HCT116 (cell line): ENCODE results near the gene OR2T10. TPM values are rescaled to one million over a fixed set of nuclear protein-coding genes. Genes with fewer than 3 reads are reported as not detected.

ENCODE experiments used
- ATAC-seq: fragments of 200-7000 bp; cut with Tn5 transposase; 2 replicates; pipeline ENCODE4 v1.9.1; 2020; ENCODE audit warnings: mild to moderate bottlenecking, moderate library complexity
- BruUV-seq: library from RNA; stranded (reverse); fragments of 400-500 nt; replicated peaks from 2 replicates; lab custom pipeline; 2021; lab: Mats Ljungman, UMichigan
- CTCF ChIA-PET: fragments of 300-600 bp; sonication (Branson Sonifier 250); formaldehyde crosslinking; loops from one replicate; lab custom pipeline; 2021; ENCODE audit warnings: antibody characterized with exemption; lab: Charles Lee
- POLR2A ChIA-PET: fragments of 300-600, 350-600 bp; sonication (Branson Sonifier 250); formaldehyde crosslinking; loops from one replicate; lab custom pipeline; 2021; ENCODE audit warnings: antibody characterized with exemption; lab: Charles Lee
- RAD21 ChIA-PET, 2 experiments: fragments of 300-600 bp; sonication (Branson Sonifier 250); formaldehyde crosslinking; loops; one replicate each; lab custom pipeline; 2023; ENCODE audit warnings: low total read pairs in 2 of 2; ENCODE audit not compliant: uncharacterized antibody in 2 of 2, unreplicated experiment in 2 of 2, low non-redundant PET in 1 of 2; lab: Charles Lee
- DNase-seq: peaks from one replicate; pipeline ENCODE4 v3.0.0-alpha.2; 2010; ENCODE audit warnings: low read depth, low spot score
- H2AFZ ChIP-seq: fragments of 200-600 bp; shearing (Covaris generic), sonication (generic); 2 replicates; pipeline ENCODE4 v1.6.1; 2017; ENCODE audit warnings: low read depth, mixed run types, mixed read lengths, antibody characterized with exemption, low read length; ENCODE audit not compliant: poor library complexity, severe bottlenecking
- H3K27ac ChIP-seq: 2 replicates; pipeline ENCODE4 v1.5.1; 2012; ENCODE audit warnings: low read depth, low read length
- H3K27me3 ChIP-seq: fragments of 200-600 bp; sonication (generic); 2 replicates; pipeline ENCODE4 v1.6.1; 2016; ENCODE audit warnings: mixed run types, low read length, mixed read lengths; ENCODE audit not compliant: insufficient read depth
- H3K36me3 ChIP-seq, 2 experiments: fragments of 200-500 bp in 1 of 2; fragments of 200-600 bp in 1 of 2; sonication (Bioruptor generic) in 1 of 2; sonication (generic) in 1 of 2; 2 replicates each; pipeline versions ENCODE4 v1.5.1 to v1.6.1; 2014 to 2016; ENCODE audit warnings: low read length in 2 of 2, inconsistent platforms in 1 of 2, mixed read lengths in 1 of 2, mixed run types in 1 of 2; ENCODE audit not compliant: insufficient read depth in 2 of 2, control insufficient read depth in 1 of 2
- H3K4me1 ChIP-seq, 2 experiments: fragments of 200-600 bp in 1 of 2; sonication (generic) in 1 of 2; 2 replicates each; pipeline versions ENCODE4 v1.5.1 to v1.6.1; 2012 to 2017; ENCODE audit warnings: low read length in 2 of 2, inconsistent platforms in 1 of 2, mild to moderate bottlenecking in 1 of 2, mixed read lengths in 1 of 2, mixed run types in 1 of 2, moderate library complexity in 1 of 2; ENCODE audit not compliant: insufficient read depth in 2 of 2, control insufficient read depth in 1 of 2
- H3K4me2 ChIP-seq: fragments of 200-600 bp; sonication (generic); 2 replicates; pipeline ENCODE4 v1.6.1; 2017; ENCODE audit warnings: mixed run types, low read length, mixed read lengths
- H3K4me3 ChIP-seq, 2 experiments: fragments of 200-600 bp in 1 of 2; sonication (generic) in 1 of 2; replicated peaks in 1 of 2; 2 replicates each; pipeline ENCODE4 v1.5.1; 2011 to 2016; ENCODE audit warnings: low read length in 2 of 2, control low read depth in 1 of 2, low read depth in 1 of 2, mild to moderate bottlenecking in 1 of 2, mixed read lengths in 1 of 2, mixed run types in 1 of 2
- H3K79me2 ChIP-seq: fragments of 200-600 bp; sonication (generic); 2 replicates; pipeline ENCODE4 v1.6.1; 2017; ENCODE audit warnings: mild to moderate bottlenecking, mixed run types, low read length, moderate library complexity, mixed read lengths; ENCODE audit not compliant: insufficient read depth
- H3K9ac ChIP-seq: fragments of 200-600 bp; sonication (generic); 2 replicates; pipeline ENCODE4 v1.6.1; 2016; ENCODE audit warnings: low read length, mixed read lengths
- H3K9me2 ChIP-seq: fragments of 200-600 bp; sonication (generic), shearing (Covaris generic); 2 replicates; pipeline ENCODE4 v1.6.1; 2017; ENCODE audit warnings: mixed run types, mild to moderate bottlenecking, moderate library complexity; ENCODE audit not compliant: insufficient read depth
- H3K9me3 ChIP-seq, 2 experiments: fragments of 200-500 bp in 1 of 2; fragments of 200-600 bp in 1 of 2; sonication (Bioruptor generic) in 1 of 2; sonication (generic) in 1 of 2; 2 replicates each; pipeline ENCODE4 v1.6.1; 2014 to 2017; ENCODE audit warnings: low read length in 2 of 2, mixed read lengths in 2 of 2, inconsistent platforms in 1 of 2, low read depth in 1 of 2, mild to moderate bottlenecking in 1 of 2, mixed run types in 1 of 2, moderate library complexity in 1 of 2; ENCODE audit not compliant: control insufficient read depth in 1 of 2, insufficient read depth in 1 of 2
- H4K20me1 ChIP-seq: fragments of 200-600 bp; sonication (generic), shearing (Covaris generic); 2 replicates; pipeline ENCODE4 v1.6.1; 2017; ENCODE audit warnings: mixed run types, mild to moderate bottlenecking, moderate library complexity; ENCODE audit not compliant: insufficient read depth
- CEBPB ChIP-seq: IDR thresholded peaks from 2 replicates; pipeline ENCODE4 v1.6.1; 2012; ENCODE audit warnings: low read depth
- ELF1 ChIP-seq: IDR thresholded peaks from 2 replicates; pipeline ENCODE4 v1.6.1; 2012; ENCODE audit warnings: low read depth, borderline replicate concordance
- EZH2 ChIP-seq: fragments of 200-600 bp; sonication (generic); IDR thresholded peaks from 2 replicates; pipeline ENCODE4 v1.6.1; 2017; ENCODE audit warnings: antibody characterized with exemption, mixed run types
- EZH2phosphoT487 ChIP-seq: fragments of 200-600 bp; IDR thresholded peaks from 2 replicates; pipeline ENCODE4 v1.6.1; 2018; ENCODE audit warnings: antibody characterized with exemption, borderline replicate concordance
- FOSL1 ChIP-seq: IDR thresholded peaks from 2 replicates; pipeline ENCODE4 v1.6.1; 2012; ENCODE audit warnings: low read depth
- JUND ChIP-seq: IDR thresholded peaks from 2 replicates; pipeline ENCODE4 v1.6.1; 2012
- POLR2A ChIP-seq: IDR thresholded peaks from 2 replicates; pipeline ENCODE4 v1.7.0; 2011; ENCODE audit warnings: borderline replicate concordance; ENCODE audit not compliant: insufficient read depth, insufficient read length; ENCODE audit errors: extremely low read depth
- POLR2AphosphoS5 ChIP-seq: IDR thresholded peaks from 2 replicates; pipeline ENCODE4 v1.6.1; 2011; ENCODE audit warnings: mild to moderate bottlenecking, low read depth, low read length, moderate library complexity
- RAD21 ChIP-seq: IDR thresholded peaks from 2 replicates; pipeline ENCODE4 v1.6.1; 2012; ENCODE audit warnings: low read depth, mild to moderate bottlenecking
- SP1 ChIP-seq: IDR thresholded peaks from 2 replicates; pipeline ENCODE4 v1.6.1; 2012; ENCODE audit warnings: low read depth
- SRF ChIP-seq: IDR thresholded peaks from 2 replicates; pipeline ENCODE4 v1.6.1; 2012; ENCODE audit warnings: low read depth
- TCF7L2 ChIP-seq: IDR thresholded peaks from 2 replicates; pipeline ENCODE4 v1.7.0; 2011; ENCODE audit warnings: borderline replicate concordance, inconsistent platforms; ENCODE audit not compliant: insufficient read depth, insufficient read length; ENCODE audit errors: extremely low read depth
- YY1 ChIP-seq: IDR thresholded peaks from 2 replicates; pipeline ENCODE4 v1.6.1; 2011; ENCODE audit warnings: low read length, low read depth, moderate library complexity, mild to moderate bottlenecking; ENCODE audit not compliant: insufficient replicate concordance; ENCODE audit errors: extremely low read depth
- ZFX ChIP-seq: fragments of 450-650 bp; IDR thresholded peaks from 2 replicates; pipeline ENCODE4 v1.6.1; 2017
- ZNF274 ChIP-seq: fragments of 200-500 bp; sonication (Bioruptor generic); IDR thresholded peaks from 2 replicates; pipeline ENCODE4 v1.6.1; 2014; ENCODE audit warnings: mild to moderate bottlenecking, low read depth, low read length, inconsistent platforms
- intact Hi-C: fragments of 100-400 bp; cut with micrococcal nuclease; formaldehyde crosslinking; loops from 2 replicates; pipeline ENCODE4 v1.10.0; 2022
- total RNA-seq: library from RNA; stranded (reverse); gene quantifications from one replicate; pipeline ENCODE4 v1.2.1, GENCODE V29; 2021; ENCODE audit not compliant: unreplicated experiment
- TF ChIP-seq, protein P1 (sequence below): IDR thresholded peaks from 2 replicates; pipeline ENCODE4 v1.6.1; 2011; ENCODE audit warnings: mild to moderate bottlenecking, low read length, moderate library complexity; ENCODE audit not compliant: insufficient replicate concordance; ENCODE audit errors: extremely low read depth
- TF ChIP-seq, protein P2 (sequence below), 3 experiments: fragments of 200-600 bp in 1 of 3; sonication (generic) in 1 of 3; IDR thresholded peaks in 2 of 3; conservative IDR thresholded peaks in 1 of 3; 2 replicates each; pipeline ENCODE4 v1.5.1; 2012 to 2017; ENCODE audit warnings: low read depth in 2 of 3, low read length in 2 of 3, antibody characterized with exemption in 1 of 3, borderline replicate concordance in 1 of 3, control low read depth in 1 of 3, mild to moderate bottlenecking in 1 of 3, mixed read lengths in 1 of 3, mixed run types in 1 of 3, moderate library complexity in 1 of 3; ENCODE audit not compliant: insufficient read depth in 1 of 3

The OR2T10 gene
- total RNA-seq, 1 experiment from 2014 or later: not detected

- TF ChIP-seq TCF7L2 (no peak), EZH2phosphoT487 (no peak), ZNF274 (no peak), SRF (no peak)
- TF ChIP-seq, protein P1, sequence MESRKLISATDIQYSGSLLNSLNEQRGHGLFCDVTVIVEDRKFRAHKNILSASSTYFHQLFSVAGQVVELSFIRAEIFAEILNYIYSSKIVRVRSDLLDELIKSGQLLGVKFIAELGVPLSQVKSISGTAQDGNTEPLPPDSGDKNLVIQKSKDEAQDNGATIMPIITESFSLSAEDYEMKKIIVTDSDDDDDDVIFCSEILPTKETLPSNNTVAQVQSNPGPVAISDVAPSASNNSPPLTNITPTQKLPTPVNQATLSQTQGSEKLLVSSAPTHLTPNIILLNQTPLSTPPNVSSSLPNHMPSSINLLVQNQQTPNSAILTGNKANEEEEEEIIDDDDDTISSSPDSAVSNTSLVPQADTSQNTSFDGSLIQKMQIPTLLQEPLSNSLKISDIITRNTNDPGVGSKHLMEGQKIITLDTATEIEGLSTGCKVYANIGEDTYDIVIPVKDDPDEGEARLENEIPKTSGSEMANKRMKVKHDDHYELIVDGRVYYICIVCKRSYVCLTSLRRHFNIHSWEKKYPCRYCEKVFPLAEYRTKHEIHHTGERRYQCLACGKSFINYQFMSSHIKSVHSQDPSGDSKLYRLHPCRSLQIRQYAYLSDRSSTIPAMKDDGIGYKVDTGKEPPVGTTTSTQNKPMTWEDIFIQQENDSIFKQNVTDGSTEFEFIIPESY: no peak
These were observed 12.8 kb upstream of the OR2T10 start (continued) for GRCh38 chr1:248610301-248610700.

- Histone ChIP-seq H3K4me3 (no peak overlapping the region), H3K27ac (no peak overlapping the region), H3K9ac (no peak overlapping the region), H4K20me1 (no peaks in the 10 kb centered on the region; the same call in 1 of the 2 replicates), H3K36me3 (no peaks in the 10 kb centered on the region), H3K4me2 (no peak overlapping the region)
- RAD21 ChIA-PET: no interaction called here
- no peak for TF ChIP-seq CEBPB
- TF ChIP-seq ELF1: no peak
- TF ChIP-seq POLR2AphosphoS5: no peak
- TF ChIP-seq ZNF274: no peak
- TF ChIP-seq EZH2: no peak
- TF ChIP-seq FOSL1: no peak
- TF ChIP-seq SRF: no peak
- no peak for TF ChIP-seq YY1
- TF ChIP-seq, protein P2, sequence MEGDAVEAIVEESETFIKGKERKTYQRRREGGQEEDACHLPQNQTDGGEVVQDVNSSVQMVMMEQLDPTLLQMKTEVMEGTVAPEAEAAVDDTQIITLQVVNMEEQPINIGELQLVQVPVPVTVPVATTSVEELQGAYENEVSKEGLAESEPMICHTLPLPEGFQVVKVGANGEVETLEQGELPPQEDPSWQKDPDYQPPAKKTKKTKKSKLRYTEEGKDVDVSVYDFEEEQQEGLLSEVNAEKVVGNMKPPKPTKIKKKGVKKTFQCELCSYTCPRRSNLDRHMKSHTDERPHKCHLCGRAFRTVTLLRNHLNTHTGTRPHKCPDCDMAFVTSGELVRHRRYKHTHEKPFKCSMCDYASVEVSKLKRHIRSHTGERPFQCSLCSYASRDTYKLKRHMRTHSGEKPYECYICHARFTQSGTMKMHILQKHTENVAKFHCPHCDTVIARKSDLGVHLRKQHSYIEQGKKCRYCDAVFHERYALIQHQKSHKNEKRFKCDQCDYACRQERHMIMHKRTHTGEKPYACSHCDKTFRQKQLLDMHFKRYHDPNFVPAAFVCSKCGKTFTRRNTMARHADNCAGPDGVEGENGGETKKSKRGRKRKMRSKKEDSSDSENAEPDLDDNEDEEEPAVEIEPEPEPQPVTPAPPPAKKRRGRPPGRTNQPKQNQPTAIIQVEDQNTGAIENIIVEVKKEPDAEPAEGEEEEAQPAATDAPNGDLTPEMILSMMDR (IDR thresholded peaks at IDR 0.05 in 2 of 3, conservative IDR thresholded peaks at IDR 0.05 in 1 of 3; ENCODE audit: borderline replicate concordance in 1 of 3, insufficient read depth in 1 of 3, low read depth in 2 of 3, low read length in 2 of 3): no peak
- TF ChIP-seq JUND: no peak
- no peak for TF ChIP-seq RAD21
- no peak for TF ChIP-seq SP1
- no peak for TF ChIP-seq ZFX
- TF ChIP-seq POLR2A: no peak
- TF ChIP-seq, all 23 proteins: peak for 0
- intact Hi-C loops: no loop called here
- Histone ChIP-seq H3K9me2 (no peaks in the 10 kb centered on the region), H3K27me3 (no peaks in the 10 kb centered on the region), H3K9me3 (no peaks in the 10 kb centered on the region), H3K79me2 (no peaks in the 10 kb centered on the region), H3K4me1 (no peaks in the 10 kb centered on the region), H2AFZ (no peak overlapping the region)
- POLR2A ChIA-PET: no interaction called here
- no peak for DNase-seq
- BruUV-seq: no TSS peak
- no peak for ATAC-seq
- CTCF ChIA-PET: no interaction called here
These were observed 1.9 kb upstream of the OR2T10 start for GRCh38 chr1:248599396-248599795.
